A673 (cell line): ENCODE results near the gene PTPN21.

ENCODE experiments used
- CTCF ChIP-seq: fragments of 300-800, 200-600 bp; sonication (generic); conservative IDR thresholded peaks from 2 replicates; pipeline ENCODE4 v1.5.1; 2017; ENCODE audit warnings: low read depth, mild to moderate bottlenecking, antibody characterized with exemption, low read length, moderate library complexity, mixed read lengths
- EZH2 ChIP-seq: fragments of 200-600 bp; sonication (generic); IDR thresholded peaks from 2 replicates; pipeline ENCODE4 v1.6.1; 2017; ENCODE audit warnings: borderline replicate concordance, low read depth, mild to moderate bottlenecking, mixed read lengths, antibody characterized with exemption, low read length; ENCODE audit not compliant: poor library complexity, severe bottlenecking

GRCh38 chr14:88430976-88431375 is 123.8 kb downstream of the PTPN21 start:
- TF ChIP-seq EZH2 (no peak), CTCF (no peak)
